Measurements from ENCODE around the gene SLC35G6. TPM values are rescaled to one million over a fixed set of nuclear protein-coding genes. Genes with fewer than 3 reads are reported as not detected.
"Not testable (repeated sequence)": the region's sequence is repeated elsewhere in the genome, so short reads cannot be mapped to it uniquely, and the experiment has no call there.

Gene SLC35G6
- total RNA-seq, 1 donor from 2014 or later, result not detected

DNA sequence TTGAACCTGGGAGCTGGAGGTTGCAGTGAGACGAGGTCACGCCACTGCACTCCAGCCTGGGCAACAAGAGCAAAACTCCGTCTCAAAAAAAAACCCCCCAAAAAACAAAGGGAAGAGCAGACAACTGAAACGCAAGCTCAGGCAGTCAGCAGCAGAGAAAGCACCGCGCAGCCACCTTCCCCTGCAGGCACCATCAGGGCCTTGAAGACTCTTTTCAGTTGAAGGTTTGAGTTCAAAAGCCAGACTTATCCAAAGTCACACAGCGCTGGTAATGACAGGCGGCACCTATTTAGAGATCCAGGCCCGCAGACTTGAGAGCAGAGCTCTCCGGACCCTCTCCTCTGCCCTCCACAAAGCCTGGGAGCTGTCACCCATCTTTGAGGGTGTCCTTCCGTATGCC lies 13.0 kb upstream of the SLC35G6 start:
- no peak for DNase-seq (ENCODE audit: low spot score in 2 of 2)
- H3K4me3 ChIP-seq, result no peak overlapping the region
- peaks cover 0 to 22% of the 10 kb centered on the region in 2 donors for H3K4me1 ChIP-seq
- no peak overlapping the region for H3K27ac ChIP-seq
- no peak for TF ChIP-seq CTCF (IDR thresholded peaks at IDR 0.05)
- no peaks in the 10 kb centered on the region for H3K27me3 ChIP-seq
- H3K36me3 ChIP-seq, result peaks cover 26 to 31% of the 10 kb centered on the region in 2 donors
- intact Hi-C loops (cut with DNase I), result no loop called here
- H3K9me3 ChIP-seq, result no peaks in the 10 kb centered on the region

GRCh38 chr17:7468804-7469389 lies 12.3 kb upstream of the SLC35G6 start:
- no peak overlapping the region for H3K4me3 ChIP-seq
- no peaks in the 10 kb centered on the region for H3K9me3 ChIP-seq
- H3K4me1 ChIP-seq, result peaks cover 0 to 22% of the 10 kb centered on the region in 2 donors
- no peak for DNase-seq (ENCODE audit: low spot score in 2 of 2)
- H3K36me3 ChIP-seq, result peaks cover 22 to 25% of the 10 kb centered on the region in 2 donors
- no peak overlapping the region for H3K27ac ChIP-seq
- TF ChIP-seq CTCF (IDR thresholded peaks at IDR 0.05), result no peak
- intact Hi-C loops (cut with DNase I), result no loop called here
- no peaks in the 10 kb centered on the region for H3K27me3 ChIP-seq

GRCh38 chr17:7469843-7470242 lies 11.4 kb upstream of the SLC35G6 start:
- Histone ChIP-seq H3K36me3 (peaks cover 14 to 16% of the 10 kb centered on the region in 2 donors), H3K4me1 (peaks cover 0 to 25% of the 10 kb centered on the region in 2 donors)
- intact Hi-C loops (cut with DNase I); H3K27ac ChIP-seq; H3K4me3 ChIP-seq; H3K9me3 ChIP-seq; H3K27me3 ChIP-seq; DNase-seq (ENCODE audit: low spot score in 2 of 2): not testable (repeated sequence)

GRCh38 chr17:7470457-7470973 lies 10.7 kb upstream of the SLC35G6 start:
- intact Hi-C loops (cut with DNase I); DNase-seq (ENCODE audit: low spot score in 2 of 2); H3K4me3 ChIP-seq; H3K27ac ChIP-seq; H3K27me3 ChIP-seq; H3K9me3 ChIP-seq: not testable (repeated sequence)
- peaks cover 0 to 28% of the 10 kb centered on the region in 2 donors for H3K4me1 ChIP-seq
- H3K36me3 ChIP-seq, result peaks cover 12% of the 10 kb centered on the region in 2 donors

GRCh38 chr17:7471729-7472128 lies 9.5 kb upstream of the SLC35G6 start:
- no peak overlapping the region for H3K27ac ChIP-seq
- intact Hi-C loops (cut with DNase I), result no loop called here
- TF ChIP-seq CTCF (IDR thresholded peaks at IDR 0.05), result no peak
- no peak for DNase-seq (ENCODE audit: low spot score in 2 of 2)
- H3K4me1 ChIP-seq, result peaks cover 6 to 32% of the 10 kb centered on the region in 2 donors
- H3K27me3 ChIP-seq, result no peaks in the 10 kb centered on the region
- no peaks in the 10 kb centered on the region for H3K9me3 ChIP-seq
- no peak overlapping the region for H3K4me3 ChIP-seq
- no peaks in the 10 kb centered on the region for H3K36me3 ChIP-seq

- H3K4me3 ChIP-seq; H3K36me3 ChIP-seq; H3K9me3 ChIP-seq; H3K27me3 ChIP-seq; DNase-seq (ENCODE audit: low spot score in 2 of 2); intact Hi-C loops (cut with DNase I): not testable (repeated sequence)
- Histone ChIP-seq H3K4me1 (peaks cover 14 to 35% of the 10 kb centered on the region in 2 donors), H3K27ac (peak overlapping the region in 1 of 2 donors; percentile 29)
These were observed 6.5 kb upstream of the SLC35G6 start for GRCh38 chr17:7474767-7475166.

GRCh38 chr17:7475764-7476422 lies 5.4 kb upstream of the SLC35G6 start:
- H3K9me3 ChIP-seq, result no peaks in the 10 kb centered on the region
- no peaks in the 10 kb centered on the region for H3K27me3 ChIP-seq
- peaks cover 0 to 3% of the 10 kb centered on the region in 2 donors for H3K36me3 ChIP-seq
- peaks cover 14 to 37% of the 10 kb centered on the region in 2 donors for H3K4me1 ChIP-seq
- H3K4me3 ChIP-seq, result no peak overlapping the region
- intact Hi-C loops (cut with DNase I), result loop anchor here (2.0 kb wide), 1 partner anchor 19 kb away; no protein-coding TSS in a partner anchor
- H3K27ac ChIP-seq, result peak overlapping the region; percentile 100
- DNase-seq (ENCODE audit: low spot score in 2 of 2), result peak in 1 of 2 donors; percentile 79
- no peak for TF ChIP-seq CTCF (IDR thresholded peaks at IDR 0.05)
